SH-SY5Y (cell line): ENCODE data around the gene VPS13D.

Experiments used
- GATA2 ChIP-seq: IDR thresholded peaks from 2 replicates; pipeline ENCODE4 v1.6.1; 2011; ENCODE audit warnings: mild to moderate bottlenecking, low read depth, low read length
- GATA3 ChIP-seq: IDR thresholded peaks from 2 replicates; pipeline ENCODE4 v1.6.1; 2011; ENCODE audit warnings: low read depth, mild to moderate bottlenecking, low read length, moderate library complexity

- TF ChIP-seq GATA3: no peak
- TF ChIP-seq GATA2: no peak
Measured at GRCh38 chr1:12530462-12531178, 300.8 kb downstream of the VPS13D start.
